K562 (cell line): ENCODE results near the gene TUFM. TPM values are rescaled to one million over a fixed set of nuclear protein-coding genes. Genes with fewer than 3 reads are reported as not detected.

Source experiments
- CCAR2 ChIP-seq: fragments of 200-400 bp; formaldehyde crosslinking; IDR thresholded peaks from 2 replicates; pipeline ENCODE4 v1.6.1; 2017; ENCODE audit warnings: mild to moderate bottlenecking, low read depth, low read length
- CHD1 ChIP-seq: fragments of 200-600 bp; sonication (generic); IDR thresholded peaks from one replicate; pipeline ENCODE4 v1.6.1; 2012; ENCODE audit warnings: mild to moderate bottlenecking, moderate library complexity, low read length, inconsistent platforms
- EZH2 ChIP-seq: IDR thresholded peaks from 2 replicates; pipeline ENCODE4 v1.6.1; 2012; ENCODE audit warnings: low read depth, mild to moderate bottlenecking, inconsistent platforms, low read length, borderline replicate concordance
- FIP1L1 ChIP-seq: fragments of 200-400 bp; formaldehyde crosslinking; IDR thresholded peaks from 2 replicates; pipeline ENCODE4 v1.6.1; 2018; ENCODE audit warnings: mild to moderate bottlenecking, low read depth, low read length; ENCODE audit not compliant: poor library complexity, severe bottlenecking
- FOXA3 ChIP-seq, 2 experiments: fragments of 450-650 bp in 1 of 2; sonication (generic) in 1 of 2; formaldehyde crosslinking; IDR thresholded peaks in 1 of 2; conservative IDR thresholded peaks in 1 of 2; 2 replicates each; pipeline versions ENCODE4 v1.4.0 to v1.8.0; 2020 to 2022; ENCODE audit warnings: mild to moderate bottlenecking in 2 of 2, missing genetic modification reagents in 1 of 2
- MTA2 ChIP-seq: fragments of 450-650 bp; IDR thresholded peaks from 2 replicates; pipeline ENCODE4 v1.6.1; 2016; ENCODE audit warnings: low read depth
- NCOR1 ChIP-seq: fragments of 450-650 bp; IDR thresholded peaks from 2 replicates; pipeline ENCODE4 v1.6.1; 2016; ENCODE audit warnings: mild to moderate bottlenecking, moderate library complexity
- POLR2AphosphoS5 ChIP-seq: IDR thresholded peaks from 2 replicates; pipeline ENCODE4 v1.6.1; 2011; ENCODE audit warnings: mild to moderate bottlenecking, low read depth, low read length, moderate library complexity; ENCODE audit not compliant: control insufficient read depth, insufficient read depth
- PRMT5 ChIP-seq: sonication (generic); formaldehyde crosslinking; IDR thresholded peaks from 2 replicates; pipeline ENCODE4 v1.5.0; 2020; ENCODE audit warnings: missing genetic modification reagents
- SLC30A9 ChIP-seq: fragments of 250-450 bp; sonication (Bioruptor Pico); IDR thresholded peaks from 2 replicates; pipeline ENCODE4 v1.8.0; 2022; ENCODE audit warnings: mild to moderate bottlenecking, moderate library complexity
- SMAD3 ChIP-seq: fragments of 450-650 bp; formaldehyde crosslinking; conservative IDR thresholded peaks from 2 replicates; pipeline ENCODE4 v1.4.0; 2020; ENCODE audit warnings: mild to moderate bottlenecking
- SPI1 ChIP-seq: IDR thresholded peaks from 2 replicates; pipeline ENCODE4 v1.6.1; 2011; ENCODE audit warnings: low read depth, low read length, control low read depth, borderline replicate concordance
- ZBTB7A ChIP-seq: IDR thresholded peaks from 2 replicates; pipeline ENCODE4 v1.6.1; 2011; ENCODE audit warnings: low read depth, mild to moderate bottlenecking, low read length, moderate library complexity, borderline replicate concordance; ENCODE audit not compliant: control insufficient read depth
- ZNF778 ChIP-seq: fragments of 450-650 bp; formaldehyde crosslinking; IDR thresholded peaks from 2 replicates; pipeline ENCODE4 v1.4.0; 2020; ENCODE audit warnings: mild to moderate bottlenecking, moderate library complexity
- ZSCAN29 ChIP-seq: fragments of 450-650 bp; IDR thresholded peaks from 2 replicates; pipeline ENCODE4 v1.6.1; 2017
- ZZZ3 ChIP-seq: fragments of 450-650 bp; IDR thresholded peaks from 2 replicates; pipeline ENCODE4 v1.6.1; 2016; ENCODE audit warnings: antibody characterized with exemption, mild to moderate bottlenecking, moderate library complexity
- polyA plus RNA-seq, 8 experiments: library from polyadenylated mRNA; depleted of rRNA in 4 of 8; stranded (reverse) in 5 of 8; unstranded in 3 of 8; fragments of >200 nt; fragmentation: Nextera tagmentation in 2 of 8; fragmentation: Illumina TruSeq in 1 of 8; extraction: Ambion mirVana in 2 of 8; extraction: Trizol in 1 of 8; gene quantifications; 2 replicates each; pipeline versions ENCODE4 v1.2.1 to v1.2.3, GENCODE V29; 2011 to 2014; ENCODE audit warnings: inconsistent platforms in 1 of 8, missing spikeins in 1 of 8
- total RNA-seq, 7 experiments: library from RNA; depleted of rRNA in 6 of 7; stranded (reverse); fragments of >200 nt in 6 of 7; fragmentation: Illumina TruSeq in 2 of 7; extraction: Trizol in 2 of 7; gene quantifications; 2 replicates each; pipeline versions ENCODE4 v1.2.1 to v1.2.3, GENCODE V29; 2011 to 2021; ENCODE audit warnings: low replicate concordance in 1 of 7
- TF ChIP-seq, protein P1 (sequence below): IDR thresholded peaks from 3 replicates; pipeline ENCODE4 v1.6.1; 2011; ENCODE audit warnings: borderline replicate concordance, mild to moderate bottlenecking, moderate library complexity; ENCODE audit not compliant: insufficient read length; ENCODE audit errors: extremely low read depth
- TF ChIP-seq, protein P2 (sequence below): fragments of 450-650 bp; conservative IDR thresholded peaks from 2 replicates; pipeline ENCODE4 v1.6.1; 2016; ENCODE audit warnings: missing genetic modification characterization, low read depth, mild to moderate bottlenecking, control low read depth, missing compliant biosample characterization
- TF ChIP-seq, protein P3 (sequence below): fragments of 250-450 bp; sonication (Bioruptor Pico); IDR thresholded peaks from 2 replicates; pipeline ENCODE4 v1.5.0; 2021; ENCODE audit warnings: mild to moderate bottlenecking, borderline replicate concordance
- TF ChIP-seq, protein P4 (sequence below): sonication (generic); formaldehyde crosslinking; IDR thresholded peaks from 2 replicates; pipeline ENCODE4 v1.9.0; 2022; ENCODE audit warnings: mild to moderate bottlenecking, missing genetic modification reagents

The TUFM gene
- total and polyA plus RNA-seq, 9 of the 15 experiments (the other 6 are each of a cell fraction or from before 2014, with no cell fraction given): 34.1 to 434 (median 256) TPM

DNA sequence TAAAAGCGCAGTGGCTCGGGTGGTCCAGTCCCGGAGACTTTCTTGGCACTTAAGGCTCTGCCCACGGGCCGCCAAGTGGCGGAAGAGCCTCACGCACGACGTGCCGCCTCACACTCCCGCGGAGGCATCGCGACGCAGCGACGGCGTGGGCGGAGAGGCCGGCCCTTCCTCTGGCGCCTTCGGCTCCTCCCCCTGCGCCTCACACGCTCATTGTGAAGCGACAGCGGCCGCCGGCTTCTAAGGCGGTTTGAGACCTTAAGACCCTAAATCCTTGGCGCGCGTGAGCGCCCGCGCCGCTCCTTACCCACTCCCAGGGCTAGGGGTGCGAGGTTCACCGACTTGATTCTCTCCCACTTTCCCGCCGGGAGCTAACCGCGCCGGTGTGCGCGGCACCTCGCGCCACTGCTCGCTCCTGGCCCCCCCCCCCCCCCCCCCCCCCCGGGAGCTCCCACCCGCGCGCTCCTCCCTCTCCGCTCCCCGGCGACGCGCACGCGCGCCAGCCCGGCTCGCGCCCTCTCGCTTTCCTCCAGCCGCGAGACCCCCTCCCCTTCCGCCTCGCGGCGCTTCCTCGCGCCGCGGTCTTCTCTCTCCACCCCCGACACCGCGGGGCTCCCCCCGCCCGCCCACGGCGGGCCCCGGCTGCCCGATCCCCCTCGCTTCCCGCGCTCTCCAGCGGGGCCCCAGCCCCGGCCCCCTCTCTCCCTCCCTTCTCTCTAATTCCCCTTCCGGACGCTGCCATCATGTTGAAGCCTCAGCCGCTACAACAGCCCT is 23.4 kb downstream of the TUFM start, which contains the start of gene ATXN2L (continued):
- TF ChIP-seq, protein P1, sequence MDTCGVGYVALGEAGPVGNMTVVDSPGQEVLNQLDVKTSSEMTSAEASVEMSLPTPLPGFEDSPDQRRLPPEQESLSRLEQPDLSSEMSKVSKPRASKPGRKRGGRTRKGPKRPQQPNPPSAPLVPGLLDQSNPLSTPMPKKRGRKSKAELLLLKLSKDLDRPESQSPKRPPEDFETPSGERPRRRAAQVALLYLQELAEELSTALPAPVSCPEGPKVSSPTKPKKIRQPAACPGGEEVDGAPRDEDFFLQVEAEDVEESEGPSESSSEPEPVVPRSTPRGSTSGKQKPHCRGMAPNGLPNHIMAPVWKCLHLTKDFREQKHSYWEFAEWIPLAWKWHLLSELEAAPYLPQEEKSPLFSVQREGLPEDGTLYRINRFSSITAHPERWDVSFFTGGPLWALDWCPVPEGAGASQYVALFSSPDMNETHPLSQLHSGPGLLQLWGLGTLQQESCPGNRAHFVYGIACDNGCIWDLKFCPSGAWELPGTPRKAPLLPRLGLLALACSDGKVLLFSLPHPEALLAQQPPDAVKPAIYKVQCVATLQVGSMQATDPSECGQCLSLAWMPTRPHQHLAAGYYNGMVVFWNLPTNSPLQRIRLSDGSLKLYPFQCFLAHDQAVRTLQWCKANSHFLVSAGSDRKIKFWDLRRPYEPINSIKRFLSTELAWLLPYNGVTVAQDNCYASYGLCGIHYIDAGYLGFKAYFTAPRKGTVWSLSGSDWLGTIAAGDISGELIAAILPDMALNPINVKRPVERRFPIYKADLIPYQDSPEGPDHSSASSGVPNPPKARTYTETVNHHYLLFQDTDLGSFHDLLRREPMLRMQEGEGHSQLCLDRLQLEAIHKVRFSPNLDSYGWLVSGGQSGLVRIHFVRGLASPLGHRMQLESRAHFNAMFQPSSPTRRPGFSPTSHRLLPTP: no peak
- TF ChIP-seq PRMT5 (CRISPR knock-in tag): no peak
- TF ChIP-seq ZSCAN29: no peak
- TF ChIP-seq NCOR1: peak; percentile 29
- TF ChIP-seq CHD1: peak; percentile 23
- no peak for TF ChIP-seq CCAR2
- TF ChIP-seq FOXA3 (CRISPR knock-in tag; conservative IDR thresholded peaks at IDR 0.05 in 1 of 2, IDR thresholded peaks at IDR 0.05 in 1 of 2): 0 out of 4 replicates have a peak, but pooled peaks of 1 of the 2 experiments have one; percentile 59
- no peak for TF ChIP-seq ZNF778 (CRISPR knock-in tag)
- no peak for TF ChIP-seq EZH2
- TF ChIP-seq POLR2AphosphoS5: peak; percentile 86
- no peak for TF ChIP-seq ZZZ3
- TF ChIP-seq SPI1: peak; percentile 47; the same call in 1 of the 2 replicates
- peak; percentile 58; the same call in 1 of the 2 replicates for TF ChIP-seq SMAD3 (CRISPR knock-in tag)
- TF ChIP-seq, protein P2, sequence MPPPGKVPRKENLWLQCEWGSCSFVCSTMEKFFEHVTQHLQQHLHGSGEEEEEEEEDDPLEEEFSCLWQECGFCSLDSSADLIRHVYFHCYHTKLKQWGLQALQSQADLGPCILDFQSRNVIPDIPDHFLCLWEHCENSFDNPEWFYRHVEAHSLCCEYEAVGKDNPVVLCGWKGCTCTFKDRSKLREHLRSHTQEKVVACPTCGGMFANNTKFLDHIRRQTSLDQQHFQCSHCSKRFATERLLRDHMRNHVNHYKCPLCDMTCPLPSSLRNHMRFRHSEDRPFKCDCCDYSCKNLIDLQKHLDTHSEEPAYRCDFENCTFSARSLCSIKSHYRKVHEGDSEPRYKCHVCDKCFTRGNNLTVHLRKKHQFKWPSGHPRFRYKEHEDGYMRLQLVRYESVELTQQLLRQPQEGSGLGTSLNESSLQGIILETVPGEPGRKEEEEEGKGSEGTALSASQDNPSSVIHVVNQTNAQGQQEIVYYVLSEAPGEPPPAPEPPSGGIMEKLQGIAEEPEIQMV: no peak
- peak; percentile 83 for TF ChIP-seq ZBTB7A
- TF ChIP-seq, protein P3, sequence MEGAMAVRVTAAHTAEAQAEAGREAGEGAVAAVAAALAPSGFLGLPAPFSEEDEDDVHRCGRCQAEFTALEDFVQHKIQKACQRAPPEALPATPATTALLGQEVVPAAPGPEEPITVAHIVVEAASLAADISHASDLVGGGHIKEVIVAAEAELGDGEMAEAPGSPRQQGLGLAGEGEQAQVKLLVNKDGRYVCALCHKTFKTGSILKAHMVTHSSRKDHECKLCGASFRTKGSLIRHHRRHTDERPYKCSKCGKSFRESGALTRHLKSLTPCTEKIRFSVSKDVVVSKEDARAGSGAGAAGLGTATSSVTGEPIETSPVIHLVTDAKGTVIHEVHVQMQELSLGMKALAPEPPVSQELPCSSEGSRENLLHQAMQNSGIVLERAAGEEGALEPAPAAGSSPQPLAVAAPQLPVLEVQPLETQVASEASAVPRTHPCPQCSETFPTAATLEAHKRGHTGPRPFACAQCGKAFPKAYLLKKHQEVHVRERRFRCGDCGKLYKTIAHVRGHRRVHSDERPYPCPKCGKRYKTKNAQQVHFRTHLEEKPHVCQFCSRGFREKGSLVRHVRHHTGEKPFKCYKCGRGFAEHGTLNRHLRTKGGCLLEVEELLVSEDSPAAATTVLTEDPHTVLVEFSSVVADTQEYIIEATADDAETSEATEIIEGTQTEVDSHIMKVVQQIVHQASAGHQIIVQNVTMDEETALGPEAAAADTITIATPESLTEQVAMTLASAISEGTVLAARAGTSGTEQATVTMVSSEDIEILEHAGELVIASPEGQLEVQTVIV (CRISPR knock-in tag): no peak
- TF ChIP-seq, protein P4, sequence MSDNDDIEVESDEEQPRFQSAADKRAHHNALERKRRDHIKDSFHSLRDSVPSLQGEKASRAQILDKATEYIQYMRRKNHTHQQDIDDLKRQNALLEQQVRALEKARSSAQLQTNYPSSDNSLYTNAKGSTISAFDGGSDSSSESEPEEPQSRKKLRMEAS (CRISPR knock-in tag): peak; percentile 89
- 0 out of 2 replicates have a peak, but pooled peaks have one; percentile 6 for TF ChIP-seq MTA2
- peak; percentile 98 for TF ChIP-seq FIP1L1
- TF ChIP-seq SLC30A9 (CRISPR knock-in tag): no peak
